Kidney glomerular epithelial cell (primary cell): Measurements from ENCODE around the gene FAM53A.

Source experiments
- DNase-seq: peaks from one replicate; lab custom pipeline; 2025; lab: John Stamatoyannopoulos, UW

Gene FAM53A

DNA sequence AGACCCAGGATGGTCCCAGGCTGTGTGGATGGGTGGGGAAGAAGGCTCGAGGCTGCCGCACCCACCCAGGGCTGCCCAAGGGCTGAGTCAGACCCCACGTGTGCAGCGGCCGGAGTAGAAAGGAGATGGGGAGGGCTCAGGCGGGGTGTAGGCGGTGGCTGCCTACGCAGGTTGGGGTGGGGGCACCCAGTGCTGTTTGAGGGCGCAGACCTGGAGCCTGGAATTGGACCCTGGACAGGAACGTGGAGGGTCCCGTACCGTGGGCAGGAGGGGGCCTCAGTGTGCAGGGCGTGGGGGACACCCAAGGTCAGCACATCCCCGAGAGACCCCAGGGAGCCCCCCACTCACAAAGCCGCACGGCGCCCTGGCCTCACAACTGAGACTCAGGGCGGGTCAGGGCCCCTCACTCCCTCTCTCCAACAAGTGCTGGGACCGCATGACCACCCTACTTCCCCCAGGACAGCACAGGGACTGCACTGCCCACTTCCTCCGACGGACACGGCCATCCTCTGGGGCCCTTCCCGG lies 79.9 kb downstream of the FAM53A start:
- DNase-seq = no peak

DNA sequence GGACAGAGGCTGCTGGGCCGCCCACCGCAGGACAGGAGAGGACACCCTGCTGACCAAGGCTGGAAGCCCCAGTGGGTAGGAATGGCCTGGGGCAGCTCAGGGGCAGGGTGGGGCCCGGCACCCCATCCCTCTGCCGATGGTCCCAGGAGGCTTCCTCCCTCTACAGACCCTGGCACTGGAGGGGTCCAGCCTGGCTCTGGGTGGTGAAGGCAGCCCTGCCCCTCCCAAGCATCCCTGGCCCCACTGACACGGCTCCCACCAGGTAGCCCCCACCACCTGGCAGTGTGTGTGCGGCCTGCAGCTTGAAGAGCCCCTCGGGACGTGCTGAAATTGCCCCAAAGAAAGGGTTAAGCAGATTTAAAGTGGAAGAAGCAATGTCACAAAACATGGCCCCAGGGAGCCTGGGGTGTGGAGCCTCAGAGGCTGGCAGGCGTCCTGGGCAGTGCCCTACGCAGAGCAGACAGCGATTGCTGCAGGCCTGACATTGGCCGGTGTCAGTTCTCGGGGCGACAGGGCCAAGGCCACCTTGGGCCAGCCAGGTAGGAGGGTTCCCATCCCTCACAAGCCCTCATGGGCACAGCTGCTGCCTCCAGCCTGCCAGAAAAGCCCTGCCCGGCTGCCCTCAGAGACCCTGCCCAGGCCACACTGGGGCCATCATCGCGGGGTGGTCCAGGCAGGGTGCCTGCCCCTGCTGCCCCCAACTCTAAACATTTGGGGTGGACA lies 80.5 kb downstream of the FAM53A start:
- no peak for DNase-seq

- DNase-seq = no peak
Observed at GRCh38 chr4:1602655-1603412, 81.3 kb downstream of the FAM53A start.

- no peak for DNase-seq
Observed at GRCh38 chr4:1601852-1602654, 82.1 kb downstream of the FAM53A start.

GRCh38 chr4:1601533-1601835 lies 82.6 kb downstream of the FAM53A start:
- no peak for DNase-seq

- no peak for DNase-seq
Observed at GRCh38 chr4:1600811-1601532, 83.1 kb downstream of the FAM53A start.

DNA sequence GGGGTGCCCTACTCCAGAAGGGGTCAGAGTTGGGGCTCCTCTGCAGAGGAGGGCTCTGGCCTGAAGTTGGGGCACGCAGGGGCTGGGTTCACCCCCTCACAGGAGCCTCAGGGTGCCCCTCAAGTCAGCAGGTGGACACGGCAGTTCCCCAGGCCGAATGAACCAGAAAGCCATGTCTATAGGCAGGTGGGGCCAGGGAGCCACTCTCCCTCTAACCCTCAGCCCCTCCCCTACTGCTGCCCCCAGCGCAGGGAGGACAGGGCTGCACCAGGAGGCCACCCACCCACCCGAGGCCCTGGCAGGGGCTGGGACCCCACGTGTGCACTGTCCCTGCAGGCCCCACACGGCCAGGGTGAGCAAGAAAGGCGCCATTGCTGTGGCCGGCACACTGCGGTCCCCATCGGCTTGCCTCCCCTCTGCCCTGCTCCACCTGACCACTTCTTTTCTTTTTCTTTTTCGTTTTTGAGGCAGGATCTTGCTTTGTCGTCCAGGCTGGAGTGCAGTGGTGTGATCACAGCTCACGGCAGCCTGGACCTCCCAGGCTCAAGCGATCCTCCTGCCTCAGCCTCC lies 83.8 kb downstream of the FAM53A start:
- no peak for DNase-seq

- no peak for DNase-seq
Observed at GRCh38 chr4:1599491-1600210, 84.5 kb downstream of the FAM53A start.

DNA sequence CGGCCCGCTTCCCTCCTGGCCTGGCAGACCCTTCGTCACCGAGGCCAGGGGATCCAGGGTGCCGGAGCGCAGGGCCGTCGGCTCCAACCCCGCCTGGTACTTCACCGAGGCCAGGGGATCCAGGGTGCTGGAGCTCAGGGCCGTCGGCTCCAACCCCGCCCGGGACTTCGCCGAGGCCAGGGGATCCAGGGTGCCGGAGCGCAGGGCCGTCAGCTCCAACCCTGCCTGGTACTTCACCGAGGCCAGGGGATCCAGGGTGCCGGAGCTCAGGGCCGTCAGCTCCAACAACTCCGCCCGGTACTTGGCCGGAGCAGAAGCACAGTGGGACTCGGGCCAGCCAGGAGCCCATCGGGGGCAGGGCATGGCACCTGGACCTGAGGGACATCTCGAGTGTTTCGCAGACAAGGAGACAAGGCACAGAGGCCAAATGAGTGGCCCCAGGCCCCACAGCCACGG lies 85.1 kb downstream of the FAM53A start:
- DNase-seq = no peak

DNA sequence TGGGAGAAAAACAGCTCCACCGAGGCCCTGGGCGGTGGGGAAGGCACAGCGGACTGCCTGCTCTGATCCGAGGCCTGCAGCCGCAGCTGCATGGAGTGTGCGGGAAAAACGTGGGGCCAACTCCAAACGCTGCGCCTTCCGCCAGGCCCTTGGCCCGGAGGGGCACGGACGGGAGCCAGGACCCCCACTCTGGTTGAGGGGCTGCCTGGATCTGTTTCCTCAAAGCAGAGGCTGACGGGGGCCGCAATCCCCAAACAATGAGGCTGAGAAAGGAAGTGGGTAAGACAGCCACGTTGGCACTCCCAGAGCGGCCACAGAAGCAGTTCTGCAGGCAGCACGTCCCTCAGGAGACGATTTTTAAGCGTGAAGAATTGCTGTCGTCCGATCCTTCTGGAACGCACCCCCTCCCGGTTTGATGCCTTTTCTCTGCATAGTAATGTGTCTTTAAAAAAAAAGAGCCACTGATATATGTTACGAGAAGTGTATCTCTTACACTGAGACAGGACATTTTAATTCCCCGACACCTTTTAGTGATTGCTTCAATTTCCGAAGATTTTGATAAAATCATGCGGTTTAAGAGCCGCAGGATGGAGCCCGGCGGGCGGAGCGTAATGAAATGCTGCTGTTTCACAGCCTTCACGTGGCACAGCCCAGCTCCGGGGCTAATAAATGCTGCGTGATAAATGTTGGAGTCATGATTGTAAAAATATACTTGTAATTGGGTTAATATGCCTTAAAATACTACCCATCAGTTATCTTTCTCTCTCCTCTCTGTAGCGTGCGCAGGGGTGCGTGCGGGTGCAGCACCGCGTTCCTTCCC lies 85.7 kb downstream of the FAM53A start:
- DNase-seq = no peak

GRCh38 chr4:1597021-1597931 lies 86.8 kb downstream of the FAM53A start:
- no peak for DNase-seq

- DNase-seq = no peak
Observed at GRCh38 chr4:1596393-1596792, 87.7 kb downstream of the FAM53A start.

- no peak for DNase-seq
Observed at GRCh38 chr4:1595789-1596325, 88.3 kb downstream of the FAM53A start.

GRCh38 chr4:1594871-1595788 lies 89.0 kb downstream of the FAM53A start:
- DNase-seq = no peak

DNA sequence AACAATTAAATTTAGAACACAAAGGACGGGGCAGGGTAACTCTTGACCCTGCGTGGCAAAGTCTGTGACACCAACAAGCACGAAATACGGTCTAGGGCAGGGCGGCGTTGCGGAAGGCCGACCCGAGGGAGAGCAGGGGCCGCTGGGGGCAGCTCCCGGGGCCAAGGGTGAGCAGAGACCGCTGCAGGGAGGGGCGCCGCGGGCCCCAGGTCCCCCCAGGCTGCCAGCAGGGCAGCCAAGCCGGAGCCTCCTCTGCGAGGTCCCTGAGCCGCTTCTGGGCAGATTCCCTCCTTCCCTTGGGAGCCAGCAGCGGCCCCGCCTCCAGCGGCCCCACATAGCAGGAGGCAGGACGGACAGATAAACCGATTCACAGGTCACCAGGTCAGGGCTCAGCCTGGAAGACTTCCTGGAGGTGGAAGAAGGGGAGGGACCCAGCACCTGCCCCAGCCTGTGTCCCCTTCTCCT lies 90.2 kb downstream of the FAM53A start:
- DNase-seq = no peak

GRCh38 chr4:1593458-1593857 lies 90.7 kb downstream of the FAM53A start:
- no peak for DNase-seq

DNA sequence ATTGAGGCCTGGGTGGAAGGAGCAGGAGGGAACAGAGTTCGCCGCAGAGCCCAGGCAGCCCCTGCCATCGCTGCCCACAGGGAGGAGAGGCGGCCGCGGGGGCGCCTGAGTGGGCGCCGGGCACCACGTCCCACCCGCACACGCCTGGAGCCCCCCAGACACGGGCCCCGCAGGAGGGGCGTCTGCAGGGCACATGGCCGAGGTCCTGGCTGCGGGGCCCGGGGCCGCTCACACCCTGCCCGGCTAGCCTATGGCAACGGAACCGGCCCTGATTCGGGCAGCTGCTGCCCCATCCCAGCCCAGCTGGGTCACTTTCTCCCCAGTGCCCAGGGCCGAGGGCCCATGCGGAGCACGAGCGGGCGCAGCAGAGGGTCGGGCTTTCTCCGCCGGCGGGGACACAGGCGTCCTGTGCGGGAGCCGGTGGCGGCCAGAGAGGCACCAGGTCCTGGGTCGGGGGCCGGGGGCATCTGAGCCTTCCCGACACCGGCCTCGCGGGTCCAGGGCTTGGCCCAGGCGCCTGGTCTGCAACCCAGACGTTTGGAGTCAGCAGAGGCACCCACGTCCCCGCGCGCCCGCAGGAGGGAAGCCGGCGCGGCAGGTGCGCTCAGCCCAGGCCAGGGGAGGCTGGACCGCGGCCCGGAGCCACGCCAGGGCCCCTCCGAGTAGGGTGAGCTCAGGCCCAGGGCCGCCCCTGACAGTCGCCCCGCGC lies 91.2 kb downstream of the FAM53A start:
- no peak for DNase-seq
